Ovary (tissue), 9 donors: ENCODE results near the gene GPR156. TPM values are rescaled to one million over a fixed set of nuclear protein-coding genes. Genes with fewer than 3 reads are reported as not detected.

Experiments used
- DNase-seq, 5 donors: peaks; one replicate each; pipeline ENCODE4 v3.0.0-alpha.2; 2019 to 2020
- H3K27ac ChIP-seq, 2 donors: fragments of 200-600 bp; one replicate each; pipeline versions ENCODE4 v1.5.1 to v1.8.0; 2019 to 2022
- H3K27me3 ChIP-seq: fragments of 200-600 bp; one replicate; pipeline ENCODE4 v1.8.0; 2022
- H3K36me3 ChIP-seq: fragments of 200-600 bp; sonication (generic); one replicate; pipeline ENCODE4 v1.5.1; 2019
- H3K4me1 ChIP-seq: one replicate; pipeline ENCODE4 v1.8.1; 2013; ENCODE audit warnings: mild to moderate bottlenecking, moderate library complexity; ENCODE audit not compliant: insufficient read depth
- H3K4me3 ChIP-seq: fragments of 200-600 bp; sonication (generic); one replicate; pipeline ENCODE4 v1.5.1; 2017
- H3K9me3 ChIP-seq, 2 donors: fragments of 200-600 bp in 1 of 2; sonication (generic) in 1 of 2; one replicate each; pipeline versions ENCODE4 v1.5.1 to v1.8.1; 2013 to 2019; ENCODE audit warnings: mild to moderate bottlenecking in 1 of 2, moderate library complexity in 1 of 2
- CTCF ChIP-seq, 3 donors: fragments of 450-650 bp in 2 of 3; fragments of 200-600 bp in 1 of 3; IDR thresholded peaks; one replicate each; pipeline versions ENCODE4 v1.5.1 to v1.8.0; 2016 to 2022; ENCODE audit warnings: antibody characterized with exemption in 3 of 3, mild to moderate bottlenecking in 1 of 3
- EP300 ChIP-seq: sonication (generic); formaldehyde crosslinking; IDR thresholded peaks from one replicate; pipeline ENCODE4 v1.6.1; 2017; ENCODE audit warnings: antibody characterized with exemption
- POLR2A ChIP-seq: fragments of 450-650 bp; IDR thresholded peaks from one replicate; pipeline ENCODE4 v1.6.1; 2017; ENCODE audit warnings: antibody characterized with exemption, mild to moderate bottlenecking, moderate library complexity
- WGBS, 3 donors: extraction: QIAGEN DNeasy Blood & Tissue Kit in 1 of 3; methylation state at CpG; one replicate each; pipeline versions ENCODE4 v1.1.5 to v1.1.7; 2013 to 2017; 5-methylcytosine and 5-hydroxymethylcytosine counted together
- intact Hi-C, 4 donors: fragments of 100-400 bp; cut with DNase I; formaldehyde crosslinking; loops; one replicate each; pipeline versions ENCODE4 v1.11.0 to v1.15.1; 2022 to 2023
- polyA plus RNA-seq, 2 donors: library from polyadenylated mRNA; stranded (reverse); fragments of 200-250 nt in 1 of 2; fragments of 350-450 nt in 1 of 2; fragmentation: Illumina TruSeq in 1 of 2; extraction: RNeasy Lipid Tissue Mini Kit (QIAGEN cat#74804) in 1 of 2; gene quantifications; one replicate each; pipeline ENCODE4 v1.2.3, GENCODE V29; 2013 to 2014
- total RNA-seq, 7 donors: library from RNA; depleted of rRNA in 2 of 7; stranded (reverse); fragments of >200 nt in 2 of 7; fragmentation: NEBNext Ultra II Directional in 3 of 7; extraction: Animal tissue kit (Norgen Biotek cat#: 25700) in 3 of 7; gene quantifications; one replicate each; pipeline versions ENCODE4 v1.1.0 to v1.2.4, GENCODE V29; 2016 to 2023
- donor health status: DM: no; HTN: no; CAD: no; lungs with moderate emphysema.
- donor health status: DM: no; HTN: no; CAD: no.
- donor health status: Bipolar disorder and iron deficiency.
- donor health status: DM: yes; HTN: yes; CAD: no.
- donor health status: DM: no; HTN: no; CAD: no.
- donor health status: DM: yes; HTN: yes; CAD: no.

The GPR156 gene
- total and polyA plus RNA-seq, 9 donors = 0.24 to 3.5 (median 1.4) TPM

- TF ChIP-seq EP300 (no peak), CTCF (IDR thresholded peaks at IDR 0.05) (no peak), POLR2A (no peak)
- H3K4me1 ChIP-seq = no peaks in the 10 kb centered on the region
- H3K27ac ChIP-seq = no peak overlapping the region
- intact Hi-C loops = no loop called here
- H3K9me3 ChIP-seq = no peaks in the 10 kb centered on the region
- 93 to 95% (median 94%) methylated on average over 3 of the region's 3 CpGs for WGBS, 3 donors
- H3K36me3 ChIP-seq = no peaks in the 10 kb centered on the region
- H3K27me3 ChIP-seq = no peaks in the 10 kb centered on the region
- H3K4me3 ChIP-seq = no peak overlapping the region
- no peak for DNase-seq
These were observed 104.2 kb downstream of the GPR156 start for GRCh38 chr3:120180731-120181412.

GRCh38 chr3:120177707-120178306 lies 107.2 kb downstream of the GPR156 start:
- H3K27ac ChIP-seq = no peak overlapping the region
- no peak overlapping the region for H3K4me3 ChIP-seq
- H3K27me3 ChIP-seq = no peaks in the 10 kb centered on the region
- no peak for DNase-seq
- H3K9me3 ChIP-seq = no peaks in the 10 kb centered on the region
- 90 to 98% (median 91%) methylated on average over 2 of the region's 2 CpGs for WGBS, 3 donors
- intact Hi-C loops = no loop called here
- H3K4me1 ChIP-seq = no peaks in the 10 kb centered on the region
- no peaks in the 10 kb centered on the region for H3K36me3 ChIP-seq
- no peak for TF ChIP-seq EP300
- TF ChIP-seq CTCF (IDR thresholded peaks at IDR 0.05) = no peak
- TF ChIP-seq POLR2A = no peak

GRCh38 chr3:120177151-120177550 lies 107.9 kb downstream of the GPR156 start:
- no peak overlapping the region for H3K4me3 ChIP-seq
- H3K27me3 ChIP-seq = no peaks in the 10 kb centered on the region
- H3K4me1 ChIP-seq = no peaks in the 10 kb centered on the region
- H3K36me3 ChIP-seq = no peaks in the 10 kb centered on the region
- DNase-seq = no peak
- intact Hi-C loops = no loop called here
- no peaks in the 10 kb centered on the region for H3K9me3 ChIP-seq
- no peak overlapping the region for H3K27ac ChIP-seq
- 52 to 64% (median 54%) methylated on average over 6 of the region's 6 CpGs for WGBS, 3 donors
- no peak for TF ChIP-seq CTCF (IDR thresholded peaks at IDR 0.05)
- TF ChIP-seq EP300 = no peak
- TF ChIP-seq POLR2A = no peak

GRCh38 chr3:120174811-120175539 lies 110.0 kb downstream of the GPR156 start:
- no peak for TF ChIP-seq EP300
- no peak for TF ChIP-seq CTCF (IDR thresholded peaks at IDR 0.05)
- no peak for TF ChIP-seq POLR2A
- H3K4me1 ChIP-seq = no peaks in the 10 kb centered on the region
- no peaks in the 10 kb centered on the region for H3K27me3 ChIP-seq
- intact Hi-C loops = no loop called here
- no peak for DNase-seq
- no peak overlapping the region for H3K27ac ChIP-seq
- WGBS, 3 donors = 95 to 100% (median 96%) methylated on average over 2 of the region's 3 CpGs
- H3K36me3 ChIP-seq = no peaks in the 10 kb centered on the region
- no peak overlapping the region for H3K4me3 ChIP-seq
- H3K9me3 ChIP-seq = no peaks in the 10 kb centered on the region
